ENCODE results near the gene PITX3. TPM values are rescaled to one million over a fixed set of nuclear protein-coding genes. Genes with fewer than 3 reads are reported as not detected.
"Not testable (repeated sequence)": the region's sequence is repeated elsewhere in the genome, so short reads cannot be mapped to it uniquely, and the experiment has no call there.

Gene PITX3
- total and polyA plus RNA-seq, 10 of the 15 experiments (the other 5 are each of a cell fraction or from before 2014, with no cell fraction given) = not detected

- Histone ChIP-seq H2AFZ (ENCODE audit: control insufficient read depth, low read depth, low read length) (peak overlapping the region; percentile 54), H3K4me1 (ENCODE audit: control insufficient read depth, insufficient read depth, low read length) (peaks cover 11% of the 10 kb centered on the region), H3K27ac (ENCODE audit: control insufficient read depth, insufficient read depth) (peak overlapping the region; percentile 53), H3K4me2 (ENCODE audit: control insufficient read depth, insufficient read depth) (peak overlapping the region; percentile 60)
- ChIA-PET CTCF (interaction anchor here (0.6 to 6.6 kb wide), 9 partner anchors 10 to 163 kb away, joined by 3 to 61 read pairs (median 3); no protein-coding TSS in a partner anchor), POLR2A (interaction anchor here (0.6 to 1.2 kb wide), 9 partner anchors 11 to 763 kb away, joined by 3 to 6 read pairs (median 4); partner anchors contain the start of gene NOLC1), SMC1A (ENCODE audit: uncharacterized antibody, unreplicated experiment) (interaction anchor here (0.6 to 1.9 kb wide), 11 partner anchors 10 to 290 kb away, joined by 3 to 7 read pairs (median 4); no protein-coding TSS in a partner anchor), RAD21 (ENCODE audit: unreplicated experiment) (interaction anchor here (0.8 to 1.1 kb wide), 3 partner anchors 10 to 40 kb away, joined by 3 to 7 read pairs (median 3); no protein-coding TSS in a partner anchor)
- intact Hi-C loops (cut with micrococcal nuclease; ENCODE audit: unreplicated experiment); H3K9me3 ChIP-seq (replicated peaks; ENCODE audit: control insufficient read depth, insufficient read depth, low read length); H3K4me3 ChIP-seq; H3K79me2 ChIP-seq (ENCODE audit: control insufficient read depth, insufficient read depth, low read length); BruUV-seq (replicated peaks); H3K9ac ChIP-seq (ENCODE audit: control insufficient read depth, insufficient read depth, low read length); H3K36me3 ChIP-seq (ENCODE audit: control insufficient read depth in 2 of 2, insufficient read depth in 2 of 2, low read length in 1 of 2); in situ Hi-C loops (cut with MboI); H3K27me3 ChIP-seq (replicated peaks in 1 of 2; ENCODE audit: control insufficient read depth in 2 of 2, insufficient read depth in 2 of 2, low read length in 1 of 2); H4K20me1 ChIP-seq (ENCODE audit: control insufficient read depth, insufficient read depth): not testable (repeated sequence)
- peak; percentile 54 for DNase-seq (ENCODE audit: low read depth, low spot score)
- peak; percentile 76 for FAIRE-seq
- peak; percentile 89 for ATAC-seq
- TF ChIP-seq IKZF2 (IDR thresholded peaks at IDR 0.05) = peak; percentile 53 to 58; a peak in 3 of 4 replicates
- TF ChIP-seq JUNB (IDR thresholded peaks at IDR 0.05) = peak; percentile 77
- 0 out of 2 replicates have a peak, but pooled peaks have one; percentile 42 for TF ChIP-seq ZNF217 (IDR thresholded peaks at IDR 0.05)
- 0 out of 2 replicates have a peak, but pooled peaks have one; percentile 41 for TF ChIP-seq HDGF (IDR thresholded peaks at IDR 0.05)
- 0 out of 2 replicates have a peak, but pooled peaks have one; percentile 38 for TF ChIP-seq NFIC (IDR thresholded peaks at IDR 0.05; ENCODE audit: low read depth, low read length)
- peak; percentile 58 for TF ChIP-seq MTA2 (IDR thresholded peaks at IDR 0.05; ENCODE audit: low read depth)
- peak; percentile 49; the same call in 1 of the 2 replicates for TF ChIP-seq RELB (IDR thresholded peaks at IDR 0.05; ENCODE audit: low read depth)
- peak; percentile 89 for TF ChIP-seq ZBTB40 (IDR thresholded peaks at IDR 0.05; ENCODE audit: borderline replicate concordance)
- TF ChIP-seq BCL11A (IDR thresholded peaks at IDR 0.05; ENCODE audit: low read depth, low read length) = peak; percentile 23; the same call in 1 of the 2 replicates
- peak; percentile 58; the same call in 1 of the 2 replicates for TF ChIP-seq NBN (IDR thresholded peaks at IDR 0.05)
- peak; percentile 41; the same call in 1 of the 2 replicates for TF ChIP-seq ATF7 (IDR thresholded peaks at IDR 0.05; ENCODE audit: low read depth)
- 0 out of 2 replicates have a peak, but pooled peaks have one; percentile 24 for TF ChIP-seq ATF2 (IDR thresholded peaks at IDR 0.05; ENCODE audit: low read length)
- peak; percentile 70; the same call in 1 of the 2 replicates for TF ChIP-seq DPF2 (IDR thresholded peaks at IDR 0.05)
- peak; percentile 43; the same call in 1 of the 2 replicates for TF ChIP-seq ZNF384 (IDR thresholded peaks at IDR 0.05; ENCODE audit: borderline replicate concordance, low read depth, low read length)
- TF ChIP-seq CHD4 (IDR thresholded peaks at IDR 0.05) = 0 out of 2 replicates have a peak, but pooled peaks have one; percentile 88
- TF ChIP-seq IKZF1 (conservative IDR thresholded peaks at IDR 0.05) = 0 out of 2 replicates have a peak, but pooled peaks have one; percentile 14
- WGBS (ENCODE audit: insufficient coverage, insufficient replicate concordance, low lambda C conversion rate, missing lambda C conversion rate) = 41% methylated on average over 7 of the region's 7 CpGs
These were observed 52.1 kb downstream of the PITX3 start for GRCh38 chr10:102188941-102189898.

All from GM12878 (cell line).